Endometrial microvascular endothelial cells (primary cell): ENCODE results near the gene CILP. TPM values are rescaled to one million over a fixed set of nuclear protein-coding genes. Genes with fewer than 3 reads are reported as not detected.
"Not testable (repeated sequence)": the region's sequence is repeated elsewhere in the genome, so short reads cannot be mapped to it uniquely, and the experiment has no call there.

Experiments used
- in situ Hi-C: cut with HindIII; loops from 2 replicates; pipeline ENCODE4 v1.10.0; 2017; ENCODE audit warnings: low sequenced_read_pairs, low pct_unique_long_range_greater_than_20kb; ENCODE audit errors: inconsistent ontology term
- total RNA-seq: library from RNA; depleted of rRNA; stranded (reverse); fragments of >200 nt; gene quantifications from one replicate; pipeline ENCODE4 v1.2.3, GENCODE V29; 2015; ENCODE audit errors: inconsistent ontology term

CILP gene
- total RNA-seq, 1 donor from 2014 or later = not detected

GRCh38 chr15:65198571-65198970 lies 12.7 kb downstream of the CILP start:
- in situ Hi-C loops = no loop called here

- in situ Hi-C loops = no loop called here
These were observed 14.0 kb downstream of the CILP start for GRCh38 chr15:65197337-65197645.

- in situ Hi-C loops = no loop called here
These were observed 14.5 kb downstream of the CILP start for GRCh38 chr15:65196637-65197336.

GRCh38 chr15:65195548-65195923 lies 15.7 kb downstream of the CILP start:
- in situ Hi-C loops = no loop called here

- in situ Hi-C loops = no loop called here
These were observed 16.3 kb downstream of the CILP start for GRCh38 chr15:65194826-65195547.

GRCh38 chr15:65192016-65192415 lies 19.3 kb downstream of the CILP start:
- in situ Hi-C loops = no loop called here

- in situ Hi-C loops = no loop called here
These were observed 22.1 kb downstream of the CILP start for GRCh38 chr15:65189102-65189740.

GRCh38 chr15:65188472-65188871 lies 22.8 kb downstream of the CILP start:
- in situ Hi-C loops = not testable (repeated sequence)

- in situ Hi-C loops = no loop called here
These were observed 26.2 kb downstream of the CILP start, which contains the start of gene CLPX for GRCh38 chr15:65184868-65185717. Gene CLPX (minus strand): TSS chr15:65185342. CDS start chr15:65185153, 189 bp downstream.

GRCh38 chr15:65184305-65184867 lies 26.9 kb downstream of the CILP start:
- in situ Hi-C loops = no loop called here

- in situ Hi-C loops = no loop called here
These were observed 27.5 kb downstream of the CILP start for GRCh38 chr15:65183865-65184159.

GRCh38 chr15:65182538-65182937 lies 28.7 kb downstream of the CILP start:
- in situ Hi-C loops = no loop called here

GRCh38 chr15:65181582-65182353 lies 29.5 kb downstream of the CILP start:
- in situ Hi-C loops = not testable (repeated sequence)

- in situ Hi-C loops = no loop called here
These were observed 31.1 kb downstream of the CILP start for GRCh38 chr15:65180167-65180566.

- in situ Hi-C loops = no loop called here
These were observed 33.4 kb downstream of the CILP start for GRCh38 chr15:65177901-65178300.

- in situ Hi-C loops = no loop called here
These were observed 35.2 kb downstream of the CILP start for GRCh38 chr15:65176056-65176455.

- in situ Hi-C loops = no loop called here
These were observed 35.8 kb downstream of the CILP start for GRCh38 chr15:65175511-65175910.

GRCh38 chr15:65174509-65174908 lies 36.8 kb downstream of the CILP start:
- in situ Hi-C loops = no loop called here
